ENCODE data around the gene SORCS2. TPM values are rescaled to one million over a fixed set of nuclear protein-coding genes. Genes with fewer than 3 reads are reported as not detected.

SORCS2 gene
- total RNA-seq, 2 donors from 2014 or later: 0.68 to 0.92 TPM

GRCh38 chr4:7584606-7585159 lies 392.3 kb downstream of the SORCS2 start:
- H3K27ac ChIP-seq: no peak overlapping the region
- TF ChIP-seq CTCF (IDR thresholded peaks at IDR 0.05): no peak

GRCh38 chr4:7585768-7586167 lies 393.4 kb downstream of the SORCS2 start:
- no peaks in the 10 kb centered on the region for H3K4me1 ChIP-seq (ENCODE audit: control insufficient read depth in 1 of 2, low read depth in 2 of 2)
- ATAC-seq (ENCODE audit: insufficient number of reproducible peaks, low FRiP score, low read depth) (no peak), DNase-seq (ENCODE audit: low spot score) (no peak)
- TF ChIP-seq CTCF (IDR thresholded peaks at IDR 0.05): no peak
- H3K36me3 ChIP-seq: no peaks in the 10 kb centered on the region
- no peaks in the 10 kb centered on the region for H3K27me3 ChIP-seq (replicated peaks; ENCODE audit: insufficient read depth)
- no peaks in the 10 kb centered on the region for H3K9me3 ChIP-seq
- no peak overlapping the region for H3K4me3 ChIP-seq
- no peak overlapping the region for H3K27ac ChIP-seq

More at GRCh38 chr4:7584606-7585159, 392.3 kb downstream of the SORCS2 start:
- no peaks in the 10 kb centered on the region for H3K9me3 ChIP-seq
- H3K36me3 ChIP-seq: no peaks in the 10 kb centered on the region
- ATAC-seq (ENCODE audit: insufficient number of reproducible peaks, low FRiP score, low read depth): no peak
- H3K4me1 ChIP-seq (ENCODE audit: control insufficient read depth in 1 of 2, low read depth in 2 of 2): no peaks in the 10 kb centered on the region
- no peaks in the 10 kb centered on the region for H3K27me3 ChIP-seq (replicated peaks; ENCODE audit: insufficient read depth)
- no peak for DNase-seq (ENCODE audit: low spot score)
- H3K4me3 ChIP-seq: no peak overlapping the region

- Histone ChIP-seq H3K9me3 (no peaks in the 10 kb centered on the region), H3K36me3 (no peaks in the 10 kb centered on the region), H3K27ac (no peak overlapping the region), H3K27me3 (replicated peaks; ENCODE audit: insufficient read depth) (no peaks in the 10 kb centered on the region), H3K4me1 (ENCODE audit: control insufficient read depth in 1 of 2, low read depth in 2 of 2) (no peaks in the 10 kb centered on the region), H3K4me3 (no peak overlapping the region)
- ATAC-seq (ENCODE audit: insufficient number of reproducible peaks, low FRiP score, low read depth): no peak
- no peak for TF ChIP-seq CTCF (IDR thresholded peaks at IDR 0.05)
- DNase-seq (ENCODE audit: low spot score): no peak
Observed at GRCh38 chr4:7587433-7588405, 395.4 kb downstream of the SORCS2 start.

- H3K4me3 ChIP-seq: no peak overlapping the region
- TF ChIP-seq CTCF (IDR thresholded peaks at IDR 0.05): no peak
- H3K9me3 ChIP-seq: no peaks in the 10 kb centered on the region
- DNase-seq (ENCODE audit: low spot score) (no peak), ATAC-seq (ENCODE audit: insufficient number of reproducible peaks, low FRiP score, low read depth) (no peak)
- no peak overlapping the region for H3K27ac ChIP-seq
- H3K27me3 ChIP-seq (replicated peaks; ENCODE audit: insufficient read depth): no peaks in the 10 kb centered on the region
- no peaks in the 10 kb centered on the region for H3K36me3 ChIP-seq
- no peaks in the 10 kb centered on the region for H3K4me1 ChIP-seq (ENCODE audit: control insufficient read depth in 1 of 2, low read depth in 2 of 2)
Observed at GRCh38 chr4:7590189-7590588, 397.9 kb downstream of the SORCS2 start.

- no peak for ATAC-seq (ENCODE audit: insufficient number of reproducible peaks, low FRiP score, low read depth)
- DNase-seq (ENCODE audit: low spot score): no peak
- no peak for TF ChIP-seq CTCF (IDR thresholded peaks at IDR 0.05)
- no peak overlapping the region for H3K27ac ChIP-seq
- H3K4me1 ChIP-seq (ENCODE audit: control insufficient read depth in 1 of 2, low read depth in 2 of 2): no peaks in the 10 kb centered on the region
- H3K27me3 ChIP-seq (replicated peaks; ENCODE audit: insufficient read depth): no peaks in the 10 kb centered on the region
- no peaks in the 10 kb centered on the region for H3K36me3 ChIP-seq
- no peak overlapping the region for H3K4me3 ChIP-seq
- H3K9me3 ChIP-seq: no peaks in the 10 kb centered on the region
Observed at GRCh38 chr4:7590899-7591298, 398.6 kb downstream of the SORCS2 start.
